AG20443 (cell line): ENCODE measurements around the gene NPY4R.
"Not testable (repeated sequence)": the region's sequence is repeated elsewhere in the genome, so short reads cannot be mapped to it uniquely, and the experiment has no call there.

ENCODE experiments used
- DNase-seq: peaks from one replicate; pipeline ENCODE4 v3.0.0; 2012; ENCODE audit warnings: low spot score, mixed read lengths

NPY4R gene, protein sequence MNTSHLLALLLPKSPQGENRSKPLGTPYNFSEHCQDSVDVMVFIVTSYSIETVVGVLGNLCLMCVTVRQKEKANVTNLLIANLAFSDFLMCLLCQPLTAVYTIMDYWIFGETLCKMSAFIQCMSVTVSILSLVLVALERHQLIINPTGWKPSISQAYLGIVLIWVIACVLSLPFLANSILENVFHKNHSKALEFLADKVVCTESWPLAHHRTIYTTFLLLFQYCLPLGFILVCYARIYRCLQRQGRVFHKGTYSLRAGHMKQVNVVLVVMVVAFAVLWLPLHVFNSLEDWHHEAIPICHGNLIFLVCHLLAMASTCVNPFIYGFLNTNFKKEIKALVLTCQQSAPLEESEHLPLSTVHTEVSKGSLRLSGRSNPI

GRCh38 chr10:46465765-46466164 lies at the start of gene NPY4R:
Gene NPY4R, minus strand, starts transcription at chr10:46465958. Its CDS starts 3,323 bp downstream, at chr10:46462635.
- not testable (repeated sequence) for DNase-seq

DNA sequence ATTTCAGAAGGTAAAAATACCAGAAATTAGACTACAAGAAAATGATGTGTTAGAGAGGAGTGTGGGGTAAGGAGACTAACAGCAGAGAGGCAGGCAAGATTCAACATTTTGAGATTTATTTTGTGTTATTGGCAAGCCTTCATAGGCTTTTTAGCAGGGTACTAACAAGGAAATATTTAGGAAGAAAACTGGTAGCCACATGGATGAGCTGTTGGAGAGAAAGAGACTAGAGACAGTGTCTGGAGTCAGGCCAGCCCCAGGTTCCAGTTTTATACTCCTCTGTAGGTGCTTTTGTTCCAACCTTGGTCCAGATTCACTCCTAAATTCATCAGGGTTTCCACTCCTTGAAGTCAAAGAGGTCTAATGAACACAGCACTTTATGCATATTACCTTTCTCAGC lies 49.6 kb upstream of the NPY4R start:
- DNase-seq: no peak

DNA sequence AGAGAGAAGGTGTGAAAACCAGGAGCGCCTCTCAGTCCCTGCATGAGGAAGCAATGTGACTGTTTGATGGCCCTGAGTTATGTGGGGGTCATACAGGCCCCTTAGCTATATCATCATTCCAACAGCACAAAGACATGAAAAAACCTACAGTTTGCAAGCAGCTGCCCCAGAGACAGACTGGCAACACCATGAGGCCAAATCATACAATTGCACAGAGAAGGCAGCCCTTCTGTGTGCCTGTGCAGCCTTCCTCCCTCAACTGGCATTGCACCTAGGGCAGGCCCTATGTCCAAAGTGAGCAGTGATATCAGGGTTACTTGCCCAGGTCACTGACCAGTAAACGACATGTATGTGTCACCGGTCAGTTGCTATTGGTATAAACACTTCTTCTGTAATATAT lies 49.1 kb upstream of the NPY4R start:
- DNase-seq: no peak

DNA sequence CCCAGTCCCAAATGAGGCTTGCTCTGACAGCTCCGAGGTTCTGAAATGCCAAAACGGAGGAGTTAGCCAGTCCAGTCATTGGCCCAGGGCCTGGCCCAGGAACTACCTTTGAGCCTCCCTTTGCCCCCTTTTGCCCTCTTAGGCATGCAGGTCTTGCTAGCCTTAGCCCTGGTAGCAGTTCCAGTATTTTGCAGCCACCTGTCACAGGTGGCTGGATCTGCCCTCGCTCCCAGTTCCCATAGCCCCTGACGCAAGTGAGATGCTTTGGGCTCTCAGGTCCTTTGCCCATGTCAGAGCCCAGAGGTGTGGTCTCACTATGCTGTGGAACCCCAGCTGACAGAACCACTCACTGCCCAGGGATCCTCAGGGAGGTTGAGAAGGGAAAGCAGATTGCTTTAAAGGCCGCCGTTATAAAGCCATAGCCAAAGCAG lies 48.7 kb upstream of the NPY4R start:
- DNase-seq: no peak

DNA sequence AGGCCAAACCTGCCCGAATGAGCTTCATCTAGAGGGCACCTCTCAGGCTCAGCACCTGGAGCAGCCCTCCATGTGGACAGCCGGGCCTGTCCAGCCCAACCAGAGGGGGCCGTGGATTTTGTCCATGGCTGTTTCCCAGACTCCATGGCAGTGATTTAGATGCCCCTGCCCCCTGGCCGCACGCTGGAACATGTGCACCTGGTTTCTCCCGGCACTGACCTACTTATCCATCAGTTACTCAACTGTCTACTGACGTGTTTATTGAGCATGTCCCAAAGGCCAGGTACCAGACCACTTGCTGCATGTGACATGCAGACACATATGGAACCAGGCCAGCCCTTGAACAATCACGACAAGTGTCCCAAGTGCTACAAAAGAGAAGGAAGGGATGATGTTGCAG lies 47.6 kb upstream of the NPY4R start:
- not testable (repeated sequence) for DNase-seq

GRCh38 chr10:46512725-46513124 lies 47.0 kb upstream of the NPY4R start:
- not testable (repeated sequence) for DNase-seq

- not testable (repeated sequence) for DNase-seq
Measured at GRCh38 chr10:46512002-46512401, 46.2 kb upstream of the NPY4R start.

- DNase-seq: not testable (repeated sequence)
Measured at GRCh38 chr10:46499990-46500389, 34.2 kb upstream of the NPY4R start.

DNA sequence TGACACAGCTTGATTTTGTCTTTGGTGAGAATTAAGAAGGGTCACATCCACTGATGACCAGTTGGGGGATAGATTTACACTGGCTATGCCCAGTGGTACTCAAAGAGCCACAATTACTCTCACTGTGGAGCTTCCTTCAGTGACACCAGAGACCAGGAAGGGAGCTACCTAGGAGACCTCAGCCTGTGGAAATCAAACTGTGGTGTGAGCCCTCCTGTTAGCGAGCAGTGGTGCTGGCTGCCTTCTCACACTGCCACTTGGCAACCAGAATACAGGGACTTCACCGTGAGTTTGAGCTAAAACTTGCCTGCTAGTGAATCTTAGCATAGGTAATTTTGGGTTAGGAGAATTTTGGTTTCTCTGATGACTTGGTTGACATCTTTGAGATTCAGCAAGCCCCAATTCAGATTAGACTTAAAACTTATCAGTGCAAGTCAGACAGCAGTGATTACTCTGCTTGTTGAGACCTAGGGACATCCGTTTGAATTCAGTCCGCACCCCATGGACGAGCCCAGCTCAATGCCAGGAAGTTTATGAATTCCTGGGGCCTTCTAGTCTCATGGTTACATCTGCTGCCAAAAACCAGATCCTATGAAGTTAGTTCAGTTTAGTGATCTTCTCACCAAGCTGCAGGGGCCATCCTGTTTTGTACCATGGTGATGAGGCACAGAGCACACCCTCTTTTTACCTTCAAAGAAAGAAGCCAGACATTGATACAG lies 33.4 kb upstream of the NPY4R start:
- not testable (repeated sequence) for DNase-seq

- not testable (repeated sequence) for DNase-seq
Measured at GRCh38 chr10:46497878-46498277, 32.1 kb upstream of the NPY4R start.

DNA sequence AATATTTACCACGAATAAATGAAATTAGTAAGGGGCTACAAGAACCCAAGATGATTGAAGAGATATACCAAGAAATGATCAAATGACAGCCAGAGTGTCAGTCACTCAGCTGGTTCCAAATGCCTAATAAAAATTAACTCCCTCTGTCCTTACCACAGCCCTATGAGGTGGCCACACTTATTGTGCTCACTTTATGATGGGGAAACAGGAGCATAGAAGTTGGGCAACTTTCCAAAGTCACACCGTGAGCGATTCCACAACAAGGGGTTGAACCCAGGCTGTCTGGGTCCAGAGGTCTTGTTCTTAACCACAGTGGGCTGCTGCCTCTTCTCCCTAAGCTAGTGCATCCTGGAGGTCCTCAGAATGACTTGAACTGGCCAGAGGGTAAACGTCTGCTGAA lies 31.6 kb upstream of the NPY4R start:
- DNase-seq: not testable (repeated sequence)

DNA sequence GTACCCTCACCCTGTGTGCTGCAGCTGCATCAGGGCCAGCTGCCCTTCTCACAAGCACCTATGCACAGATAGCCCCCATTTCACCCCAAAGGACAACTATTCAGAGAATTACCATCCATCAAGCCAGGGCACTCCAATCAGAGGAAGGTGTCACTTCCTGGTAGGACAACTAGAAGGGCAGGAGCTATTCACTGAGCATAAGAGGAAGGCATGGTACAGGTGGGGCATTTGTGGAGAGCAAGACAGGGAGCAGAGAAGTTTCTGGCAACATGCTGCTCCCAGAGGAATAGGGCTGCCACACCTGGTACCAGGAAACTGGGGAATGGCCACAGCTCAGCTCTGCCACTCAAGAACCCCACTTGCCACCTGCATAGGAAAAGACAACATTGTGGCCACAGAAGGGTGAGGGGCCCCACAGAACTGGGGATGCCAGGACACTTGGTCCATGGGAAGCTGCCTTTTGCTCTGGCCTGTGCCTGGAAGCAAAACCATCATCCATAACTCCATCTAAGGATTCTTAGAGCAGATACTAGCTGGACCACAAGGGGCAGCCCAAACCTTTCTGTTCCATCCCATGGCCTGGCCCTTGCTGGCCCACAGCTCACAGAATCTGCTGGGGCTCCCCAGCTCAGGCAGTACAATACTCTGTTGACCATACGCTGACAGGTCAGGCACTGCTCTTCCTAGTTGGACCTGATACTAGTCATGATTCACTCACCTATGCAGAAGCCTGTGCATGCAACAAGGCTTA lies 25.8 kb upstream of the NPY4R start:
- not testable (repeated sequence) for DNase-seq

GRCh38 chr10:46490285-46490684 lies 24.5 kb upstream of the NPY4R start:
- not testable (repeated sequence) for DNase-seq

- not testable (repeated sequence) for DNase-seq
Measured at GRCh38 chr10:46486459-46486858, 20.7 kb upstream of the NPY4R start.

GRCh38 chr10:46474746-46475320 lies 9.1 kb upstream of the NPY4R start:
- not testable (repeated sequence) for DNase-seq

DNA sequence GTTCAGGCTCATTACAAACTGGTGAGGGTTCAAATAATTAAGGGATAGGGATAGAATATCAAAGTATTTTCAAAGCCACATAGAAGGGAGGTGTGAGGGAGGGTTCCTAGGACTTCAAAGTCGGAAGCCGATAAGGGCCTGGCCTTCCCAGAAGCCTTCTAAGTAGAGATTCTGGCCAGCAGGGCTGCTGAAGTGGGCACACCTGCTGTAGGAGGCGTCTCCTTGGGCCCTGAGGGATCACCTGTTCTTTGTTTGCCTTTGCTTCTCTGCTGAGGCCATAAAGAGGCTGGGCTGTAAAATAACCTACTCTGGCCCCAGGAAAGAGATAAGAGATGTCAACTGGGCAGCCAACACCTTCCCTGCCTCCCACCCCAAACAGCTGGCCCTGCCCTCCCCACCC lies 8.0 kb upstream of the NPY4R start:
- not testable (repeated sequence) for DNase-seq

DNA sequence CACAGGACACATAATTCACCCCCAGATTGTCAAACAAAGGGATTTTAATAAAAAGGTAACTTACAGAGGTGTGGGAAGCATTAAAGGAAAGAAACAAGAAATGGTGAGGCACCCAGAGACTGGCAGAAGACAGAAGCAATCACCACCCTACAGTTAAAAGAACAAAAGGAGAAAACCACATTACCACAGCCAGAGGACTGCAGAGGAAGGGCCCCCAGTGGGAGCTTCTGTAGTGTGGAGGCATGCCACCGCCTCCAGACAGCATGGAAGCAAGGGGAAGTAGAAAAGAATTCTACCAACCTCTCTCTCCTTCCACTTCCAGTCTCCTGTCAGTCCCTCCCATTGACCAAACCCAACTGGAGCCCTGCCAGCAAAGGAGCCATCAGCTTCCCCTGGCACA lies 4.4 kb upstream of the NPY4R start:
- DNase-seq: not testable (repeated sequence)

- not testable (repeated sequence) for DNase-seq
Measured at GRCh38 chr10:46468119-46468809, 2.5 kb upstream of the NPY4R start.

DNA sequence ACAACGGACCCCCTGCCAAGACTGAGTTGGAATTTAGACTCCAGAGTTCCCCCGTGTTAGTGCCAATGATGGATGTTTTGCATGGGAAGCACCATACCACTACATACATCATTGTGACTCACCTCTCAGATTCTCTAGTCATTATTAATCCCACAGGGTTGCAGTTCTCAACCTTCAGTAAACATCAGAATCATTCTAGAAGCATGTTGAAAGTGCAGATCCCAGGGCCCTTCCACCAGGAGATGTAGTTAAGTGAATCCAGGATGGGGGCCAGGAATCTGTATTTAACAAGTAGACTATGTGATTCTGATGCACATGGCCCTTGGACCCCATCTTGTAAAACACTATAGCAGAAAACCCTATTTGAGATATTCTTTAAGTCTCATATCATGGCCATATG lies 2.1 kb downstream of the NPY4R start:
- not testable (repeated sequence) for DNase-seq

DNA sequence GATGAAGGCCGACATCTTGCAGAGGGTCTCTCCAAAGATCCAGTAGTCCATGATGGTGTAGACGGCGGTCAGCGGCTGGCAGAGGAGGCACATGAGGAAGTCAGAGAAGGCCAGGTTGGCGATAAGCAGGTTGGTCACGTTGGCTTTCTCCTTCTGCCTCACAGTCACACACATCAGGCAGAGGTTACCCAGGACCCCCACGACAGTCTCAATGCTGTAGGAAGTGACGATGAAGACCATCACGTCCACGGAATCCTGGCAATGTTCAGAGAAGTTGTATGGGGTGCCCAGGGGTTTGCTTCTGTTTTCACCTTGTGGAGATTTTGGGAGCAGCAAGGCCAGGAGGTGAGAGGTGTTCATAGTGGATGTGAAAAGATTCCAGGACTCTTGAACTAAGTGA lies 3.5 kb downstream of the NPY4R start:
- not testable (repeated sequence) for DNase-seq

DNA sequence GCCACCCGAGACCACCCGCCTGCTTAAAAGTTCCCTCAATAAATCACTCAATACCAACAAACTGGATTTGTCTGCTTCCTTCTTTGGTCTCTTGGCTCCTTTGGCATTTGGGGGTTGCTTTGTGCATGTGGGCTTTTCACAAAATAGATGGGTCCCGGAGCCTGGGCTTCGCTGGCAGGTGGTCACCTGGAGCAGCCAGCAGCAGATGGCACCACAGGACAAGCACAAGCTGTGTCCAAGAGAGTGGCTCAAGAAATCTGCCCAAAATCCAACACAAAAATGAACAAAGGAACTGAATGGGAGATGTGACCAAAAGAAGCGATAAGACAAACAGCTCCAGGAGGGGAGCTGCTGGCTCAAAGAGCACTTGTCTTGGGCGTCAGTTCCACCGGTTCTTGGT lies 6.2 kb downstream of the NPY4R start:
- not testable (repeated sequence) for DNase-seq
